Measurements from ENCODE around the gene KCTD10. TPM values are rescaled to one million over a fixed set of nuclear protein-coding genes. Genes with fewer than 3 reads are reported as not detected.

Gene KCTD10
- total and polyA plus RNA-seq, 10 of the 15 experiments (the other 5 are each of a cell fraction or from before 2014, with no cell fraction given), result 5.6 to 52.0 (median 34.2) TPM

DNA sequence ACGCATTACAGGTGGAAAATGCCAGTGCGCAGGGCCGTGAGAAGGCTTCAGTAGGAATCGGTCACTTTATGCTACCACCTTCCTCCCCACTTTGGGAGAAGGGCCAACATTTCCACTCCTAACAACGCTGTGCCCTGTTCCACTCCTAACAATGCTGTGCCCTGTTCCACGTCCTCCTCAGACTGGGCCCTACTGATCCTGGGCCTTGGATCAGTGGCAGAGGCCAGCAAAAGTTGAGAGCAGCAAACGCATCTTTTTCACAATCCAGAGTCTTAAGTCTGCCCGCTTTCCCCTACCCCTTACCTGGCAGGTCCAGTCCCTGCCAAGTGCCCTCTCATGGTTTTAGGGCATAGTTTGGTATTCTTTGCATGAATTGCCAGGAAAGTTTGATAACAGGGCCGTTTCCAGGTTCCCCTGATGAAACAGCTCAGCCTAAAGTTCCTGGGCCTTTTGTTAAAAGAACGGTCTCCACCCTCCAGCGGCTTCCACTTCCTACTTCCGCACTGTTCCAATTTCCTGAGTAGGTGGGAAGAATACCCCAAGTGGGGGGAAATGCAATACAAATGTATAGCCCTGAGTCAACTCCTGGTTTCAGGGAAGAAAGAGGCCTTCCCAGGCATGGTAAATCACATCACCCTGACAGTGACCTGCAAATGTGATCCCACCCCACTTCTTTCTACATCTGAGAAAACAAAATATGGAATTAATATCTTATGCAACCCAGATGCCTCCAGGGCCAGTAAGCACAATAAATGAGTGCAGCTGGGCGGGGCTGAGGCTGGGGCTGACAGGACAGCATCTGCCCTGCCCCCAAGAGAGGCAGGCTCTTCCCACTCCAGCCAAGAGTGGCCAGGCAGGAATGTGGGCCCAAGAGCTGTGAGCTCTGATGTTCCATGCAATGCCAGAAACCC, 15.0 kb downstream of the KCTD10 start:
- no peak overlapping the region for H3K9ac ChIP-seq (ENCODE audit: control insufficient read depth, insufficient read depth, low read length)
- CTCF ChIA-PET, result interaction anchor here (1.5 kb wide), 1 partner anchor 68 kb away, joined by 3 read pairs; no protein-coding TSS in a partner anchor
- no peak overlapping the region for H3K4me2 ChIP-seq (ENCODE audit: control insufficient read depth, insufficient read depth)
- POLR2A ChIA-PET, result no interaction called here
- H3K27ac ChIP-seq (ENCODE audit: control insufficient read depth, insufficient read depth), result no peak overlapping the region
- FAIRE-seq (no peak), ATAC-seq (no peak), DNase-seq (ENCODE audit: low read depth, low spot score) (no peak)
- no peaks in the 10 kb centered on the region; the same call in none of the 2 replicates for H3K79me2 ChIP-seq (ENCODE audit: control insufficient read depth, insufficient read depth, low read length)
- no peaks in the 10 kb centered on the region for H3K9me3 ChIP-seq (replicated peaks; ENCODE audit: control insufficient read depth, insufficient read depth, low read length)
- peaks cover 8 to 9% of the 10 kb centered on the region in 2 experiments for H3K36me3 ChIP-seq (ENCODE audit: control insufficient read depth in 2 of 2, insufficient read depth in 2 of 2, low read length in 1 of 2)
- no peaks in the 10 kb centered on the region for H3K27me3 ChIP-seq (replicated peaks in 1 of 2; ENCODE audit: control insufficient read depth in 2 of 2, insufficient read depth in 2 of 2, low read length in 1 of 2)
- H4K20me1 ChIP-seq (ENCODE audit: control insufficient read depth, insufficient read depth), result no peaks in the 10 kb centered on the region
- RAD21 ChIA-PET (ENCODE audit: unreplicated experiment), result no interaction called here
- no TSS peak for BruUV-seq (replicated peaks)
- H2AFZ ChIP-seq (ENCODE audit: control insufficient read depth, low read depth, low read length), result no peak overlapping the region
- SMC1A ChIA-PET (ENCODE audit: uncharacterized antibody, unreplicated experiment), result no interaction called here
- TF ChIP-seq EGR1 (IDR thresholded peaks at IDR 0.05; ENCODE audit: borderline replicate concordance in 1 of 2, low read depth in 2 of 2, low read length in 2 of 2) (no peak), YY1 (IDR thresholded peaks at IDR 0.05; ENCODE audit: low read depth, low read length) (no peak), MXI1 (IDR thresholded peaks at IDR 0.05; ENCODE audit: low read depth, low read length) (no peak), RCOR1 (conservative IDR thresholded peaks at IDR 0.05; ENCODE audit: low read depth, low read length) (no peak), IRF4 (IDR thresholded peaks at IDR 0.05; ENCODE audit: low read depth, low read length) (no peak), SKIL (IDR thresholded peaks at IDR 0.05; ENCODE audit: low read depth, poor library complexity, severe bottlenecking) (no peak), SUPT20H (IDR thresholded peaks at IDR 0.05; ENCODE audit: borderline replicate concordance, control insufficient read depth, low read depth, low read length) (no peak), ZBED1 (IDR thresholded peaks at IDR 0.05; ENCODE audit: borderline replicate concordance) (no peak), SIX5 (IDR thresholded peaks at IDR 0.05; ENCODE audit: low read depth, low read length, severe bottlenecking) (no peak)
- in situ Hi-C loops (cut with MboI) (no loop called here), intact Hi-C loops (cut with micrococcal nuclease; ENCODE audit: unreplicated experiment) (no loop called here)
- WGBS (ENCODE audit: insufficient coverage, insufficient replicate concordance, low lambda C conversion rate, missing lambda C conversion rate), result 88% methylated on average over 13 of the region's 13 CpGs
- peaks cover 3% of the 10 kb centered on the region; the same call in 1 of the 2 replicates for H3K4me1 ChIP-seq (ENCODE audit: control insufficient read depth, insufficient read depth, low read length)
- no peak overlapping the region for H3K4me3 ChIP-seq
